ENCODE data around the gene RNF207. TPM values are rescaled to one million over a fixed set of nuclear protein-coding genes. Genes with fewer than 3 reads are reported as not detected.
A peak's percentile ranks its signal among the peaks of the same experiment; 100 is the strongest.

The RNF207 gene
- polyA plus RNA-seq, 3 donors, result 0.10 to 7.7 TPM; not detected in 1

- no peak overlapping the region for H3K27ac ChIP-seq (ENCODE audit: low read depth in 1 of 2, low read length in 2 of 2)
- peaks cover 0 to 15% of the 10 kb centered on the region in 2 donors for H3K9me3 ChIP-seq (replicated peaks in 1 of 2; ENCODE audit: control insufficient read depth in 1 of 2, insufficient read depth in 1 of 2, low read length in 2 of 2)
- intact Hi-C loops (cut with micrococcal nuclease), result no loop called here
- no peak for DNase-seq
- no peak overlapping the region for H2AFZ ChIP-seq (ENCODE audit: insufficient read depth, low read depth, low read length, poor library complexity, severe bottlenecking)
- H3K79me2 ChIP-seq (ENCODE audit: insufficient read depth, low read length), result peaks cover 11% of the 10 kb centered on the region
- 24% methylated on average over 4 of the region's 7 CpGs for WGBS (ENCODE audit: insufficient coverage)
- peaks cover 0 to under 1% of the 10 kb centered on the region in 2 donors for H3K36me3 ChIP-seq (replicated peaks in 1 of 2; ENCODE audit: control insufficient read depth in 1 of 2, insufficient read depth in 2 of 2, low read length in 2 of 2)
- H3K4me2 ChIP-seq (replicated peaks; ENCODE audit: extremely low read depth, low read length, poor library complexity, severe bottlenecking), result no peak overlapping the region
- H3K4me3 ChIP-seq (replicated peaks in 1 of 3; ENCODE audit: low read depth in 2 of 3, low read length in 3 of 3), result no peak overlapping the region
- Mint-ChIP-seq H3K4me1 (peaks cover 19% of the 10 kb centered on the region), H3K9me3 (peaks cover 0 to 19% (median 5%) of the 10 kb centered on the region in 7 donors), H3K27ac (no peak overlapping the region), H3K4me3 (peak overlapping the region in 1 of 2 donors; percentile 74), H3K27me3 (ENCODE audit: low read depth in 3 of 3) (peaks cover 62 to 66% (median 66%) of the 10 kb centered on the region in 3 donors), H3K36me3 (peaks cover 0 to 5% of the 10 kb centered on the region in 2 donors)
- no peak overlapping the region for H3K9ac ChIP-seq (ENCODE audit: insufficient read depth, low read length, poor library complexity, severe bottlenecking)
- H4K20me1 ChIP-seq (ENCODE audit: insufficient read depth, low read length), result no peaks in the 10 kb centered on the region
- peaks cover 30 to 56% of the 10 kb centered on the region in 2 donors for H3K27me3 ChIP-seq (ENCODE audit: control insufficient read depth in 2 of 2, insufficient read depth in 2 of 2, low read length in 2 of 2)
- H3K4me1 ChIP-seq (ENCODE audit: control insufficient read depth in 1 of 2, insufficient read depth in 2 of 2, low read length in 2 of 2), result peaks cover 13 to 16% of the 10 kb centered on the region in 2 donors
- TF ChIP-seq, protein P1, sequence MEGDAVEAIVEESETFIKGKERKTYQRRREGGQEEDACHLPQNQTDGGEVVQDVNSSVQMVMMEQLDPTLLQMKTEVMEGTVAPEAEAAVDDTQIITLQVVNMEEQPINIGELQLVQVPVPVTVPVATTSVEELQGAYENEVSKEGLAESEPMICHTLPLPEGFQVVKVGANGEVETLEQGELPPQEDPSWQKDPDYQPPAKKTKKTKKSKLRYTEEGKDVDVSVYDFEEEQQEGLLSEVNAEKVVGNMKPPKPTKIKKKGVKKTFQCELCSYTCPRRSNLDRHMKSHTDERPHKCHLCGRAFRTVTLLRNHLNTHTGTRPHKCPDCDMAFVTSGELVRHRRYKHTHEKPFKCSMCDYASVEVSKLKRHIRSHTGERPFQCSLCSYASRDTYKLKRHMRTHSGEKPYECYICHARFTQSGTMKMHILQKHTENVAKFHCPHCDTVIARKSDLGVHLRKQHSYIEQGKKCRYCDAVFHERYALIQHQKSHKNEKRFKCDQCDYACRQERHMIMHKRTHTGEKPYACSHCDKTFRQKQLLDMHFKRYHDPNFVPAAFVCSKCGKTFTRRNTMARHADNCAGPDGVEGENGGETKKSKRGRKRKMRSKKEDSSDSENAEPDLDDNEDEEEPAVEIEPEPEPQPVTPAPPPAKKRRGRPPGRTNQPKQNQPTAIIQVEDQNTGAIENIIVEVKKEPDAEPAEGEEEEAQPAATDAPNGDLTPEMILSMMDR (IDR thresholded peaks at IDR 0.05), result no peak
Measured at GRCh38 chr1:6239213-6239752, 33.4 kb downstream of the RNF207 start.

- Histone ChIP-seq H3K4me2 (replicated peaks; ENCODE audit: extremely low read depth, low read length, poor library complexity, severe bottlenecking) (no peak overlapping the region), H3K9ac (ENCODE audit: insufficient read depth, low read length, poor library complexity, severe bottlenecking) (no peak overlapping the region), H3K4me1 (ENCODE audit: control insufficient read depth in 1 of 2, insufficient read depth in 2 of 2, low read length in 2 of 2) (peaks cover 7 to 9% of the 10 kb centered on the region in 2 donors), H2AFZ (ENCODE audit: insufficient read depth, low read depth, low read length, poor library complexity, severe bottlenecking) (no peak overlapping the region), H3K27me3 (ENCODE audit: control insufficient read depth in 2 of 2, insufficient read depth in 2 of 2, low read length in 2 of 2) (peaks cover 34 to 61% of the 10 kb centered on the region in 2 donors), H3K79me2 (ENCODE audit: insufficient read depth, low read length) (peaks cover 3% of the 10 kb centered on the region), H3K9me3 (replicated peaks in 1 of 2; ENCODE audit: control insufficient read depth in 1 of 2, insufficient read depth in 1 of 2, low read length in 2 of 2) (peaks cover 0 to 15% of the 10 kb centered on the region in 2 donors), H4K20me1 (ENCODE audit: insufficient read depth, low read length) (no peaks in the 10 kb centered on the region), H3K36me3 (replicated peaks in 1 of 2; ENCODE audit: control insufficient read depth in 1 of 2, insufficient read depth in 2 of 2, low read length in 2 of 2) (no peaks in the 10 kb centered on the region), H3K27ac (ENCODE audit: low read depth in 1 of 2, low read length in 2 of 2) (no peak overlapping the region), H3K4me3 (replicated peaks in 1 of 3; ENCODE audit: low read depth in 2 of 3, low read length in 3 of 3) (no peak overlapping the region)
- Mint-ChIP-seq H3K4me1 (peaks cover 11% of the 10 kb centered on the region), H3K36me3 (peaks cover 0 to 5% of the 10 kb centered on the region in 2 donors), H3K9me3 (peaks cover 0 to 24% (median 5%) of the 10 kb centered on the region in 7 donors), H3K27me3 (ENCODE audit: low read depth in 3 of 3) (peaks cover 67 to 75% (median 73%) of the 10 kb centered on the region in 3 donors), H3K27ac (no peak overlapping the region), H3K4me3 (peak overlapping the region in 1 of 2 donors; percentile 74)
- no peak for DNase-seq
- intact Hi-C loops (cut with micrococcal nuclease), result loop anchor here (5.0 to 10.0 kb wide), 3 partner anchors 135 to 185 kb away; partner anchors contain the start of gene ACOT7 (in 1 of the 2)
- 52% methylated on average over 7 of the region's 17 CpGs for WGBS (ENCODE audit: insufficient coverage)
- TF ChIP-seq, protein P1 (IDR thresholded peaks at IDR 0.05), result no peak
Measured at GRCh38 chr1:6239950-6240768, 34.2 kb downstream of the RNF207 start.
